ENCODE measurements around the gene WFIKKN1. TPM values are rescaled to one million over a fixed set of nuclear protein-coding genes. Genes with fewer than 3 reads are reported as not detected.

The WFIKKN1 gene
- total RNA-seq, 1 experiment from 2014 or later: 0.47 TPM

GRCh38 chr16:666572-666971, 35.8 kb downstream of the WFIKKN1 start:
- Histone ChIP-seq H3K79me2 (ENCODE audit: insufficient read depth, low read length) (peaks cover 26% of the 10 kb centered on the region), H3K4me3 (replicated peaks in 1 of 2; ENCODE audit: low read depth in 1 of 2, low read length in 2 of 2) (no peak overlapping the region), H3K4me2 (ENCODE audit: low read length) (no peak overlapping the region), H3K9me3 (ENCODE audit: control insufficient read depth in 1 of 2, insufficient read depth in 1 of 2, low read depth in 1 of 2, low read length in 2 of 2) (no peaks in the 10 kb centered on the region), H3K36me3 (ENCODE audit: control insufficient read depth in 1 of 2, insufficient read depth in 2 of 2, low read length in 2 of 2) (no peaks in the 10 kb centered on the region), H3K4me1 (ENCODE audit: control insufficient read depth in 1 of 2, insufficient read depth in 2 of 2, low read length in 2 of 2) (peaks cover 0 to 10% of the 10 kb centered on the region in 2 experiments; a peak in 1 of 4 replicates), H3K27ac (ENCODE audit: low read depth, low read length) (no peak overlapping the region; the same call in 1 of the 2 replicates), H3K27me3 (ENCODE audit: insufficient read depth, low read length) (no peaks in the 10 kb centered on the region), H3K9ac (ENCODE audit: low read length) (no peak overlapping the region), H2AFZ (ENCODE audit: low read depth, low read length, poor library complexity, severe bottlenecking) (no peak overlapping the region), H4K20me1 (ENCODE audit: insufficient read depth) (no peaks in the 10 kb centered on the region), H3K9me2 (ENCODE audit: insufficient read depth) (no peaks in the 10 kb centered on the region)
- DNase-seq (ENCODE audit: low read depth, low spot score) (no peak), ATAC-seq (no peak)
- ChIA-PET CTCF (no interaction called here), RAD21 (ENCODE audit: low non-redundant PET in 1 of 2, low total read pairs in 2 of 2, uncharacterized antibody in 2 of 2, unreplicated experiment in 2 of 2) (no interaction called here), POLR2A (no interaction called here)
- BruUV-seq (replicated peaks): no TSS peak
- TF ChIP-seq RAD21 (IDR thresholded peaks at IDR 0.05; ENCODE audit: low read depth) (no peak), SRF (IDR thresholded peaks at IDR 0.05; ENCODE audit: low read depth) (no peak), POLR2A (IDR thresholded peaks at IDR 0.05; ENCODE audit: borderline replicate concordance, extremely low read depth, insufficient read depth, insufficient read length) (no peak), ELF1 (IDR thresholded peaks at IDR 0.05; ENCODE audit: borderline replicate concordance, low read depth) (no peak), CTCF (IDR thresholded peaks at IDR 0.05 in 2 of 3, conservative IDR thresholded peaks at IDR 0.05 in 1 of 3; ENCODE audit: borderline replicate concordance in 1 of 3, insufficient read depth in 1 of 3, low read depth in 2 of 3, low read length in 2 of 3) (no peak), CEBPB (IDR thresholded peaks at IDR 0.05; ENCODE audit: low read depth) (no peak)
- intact Hi-C loops (cut with micrococcal nuclease): no loop called here

- H3K4me2 ChIP-seq (ENCODE audit: low read length): peak overlapping the region; percentile 40
- intact Hi-C loops (cut with micrococcal nuclease): no loop called here
- peak overlapping the region; percentile 23; the same call in 1 of the 2 replicates for H3K9ac ChIP-seq (ENCODE audit: low read length)
- H3K27me3 ChIP-seq (ENCODE audit: insufficient read depth, low read length): no peaks in the 10 kb centered on the region
- no peaks in the 10 kb centered on the region for H3K9me2 ChIP-seq (ENCODE audit: insufficient read depth)
- H3K79me2 ChIP-seq (ENCODE audit: insufficient read depth, low read length): peaks cover 26% of the 10 kb centered on the region
- H2AFZ ChIP-seq (ENCODE audit: low read depth, low read length, poor library complexity, severe bottlenecking): no peak overlapping the region
- no TSS peak for BruUV-seq (replicated peaks)
- H3K9me3 ChIP-seq (ENCODE audit: control insufficient read depth in 1 of 2, insufficient read depth in 1 of 2, low read depth in 1 of 2, low read length in 2 of 2): no peaks in the 10 kb centered on the region
- POLR2A ChIA-PET: no interaction called here
- CTCF ChIA-PET: no interaction called here
- H3K27ac ChIP-seq (ENCODE audit: low read depth, low read length): peak overlapping the region; percentile 78
- RAD21 ChIA-PET (ENCODE audit: low non-redundant PET in 1 of 2, low total read pairs in 2 of 2, uncharacterized antibody in 2 of 2, unreplicated experiment in 2 of 2): no interaction called here
- H3K4me1 ChIP-seq (ENCODE audit: control insufficient read depth in 1 of 2, insufficient read depth in 2 of 2, low read length in 2 of 2): peaks cover 0 to 10% of the 10 kb centered on the region in 2 experiments; a peak in 1 of 4 replicates
- no peak for TF ChIP-seq FOSL1 (IDR thresholded peaks at IDR 0.05; ENCODE audit: low read depth)
- TF ChIP-seq YY1 (IDR thresholded peaks at IDR 0.05; ENCODE audit: extremely low read depth, insufficient replicate concordance, low read depth, low read length): no peak
- TF ChIP-seq ZBTB33 (IDR thresholded peaks at IDR 0.05; ENCODE audit: extremely low read depth, insufficient replicate concordance, low read length): no peak
- no peak for TF ChIP-seq CBX3 (IDR thresholded peaks at IDR 0.05; ENCODE audit: low read depth)
- TF ChIP-seq SIN3A (IDR thresholded peaks at IDR 0.05; ENCODE audit: low read depth): no peak
- no peak for TF ChIP-seq RAD21 (IDR thresholded peaks at IDR 0.05; ENCODE audit: low read depth)
- TF ChIP-seq EZH2phosphoT487 (IDR thresholded peaks at IDR 0.05; ENCODE audit: borderline replicate concordance): no peak
- H4K20me1 ChIP-seq (ENCODE audit: insufficient read depth): no peaks in the 10 kb centered on the region
- no peaks in the 10 kb centered on the region; a peak in 1 of 4 replicates for H3K36me3 ChIP-seq (ENCODE audit: control insufficient read depth in 1 of 2, insufficient read depth in 2 of 2, low read length in 2 of 2)
- DNase-seq (ENCODE audit: low read depth, low spot score): no peak
- 0 out of 2 replicates have a peak, but pooled peaks have one; percentile 1 for ATAC-seq
- H3K4me3 ChIP-seq (replicated peaks in 1 of 2; ENCODE audit: low read depth in 1 of 2, low read length in 2 of 2): peak overlapping the region in 1 of 2 experiments; percentile 72; a peak in 2 of 4 replicates
Observed at GRCh38 chr16:667113-667779, 36.5 kb downstream of the WFIKKN1 start.
